NCI-H2029 treated with DMSO at 0.1 percent for 48 hours (cell line): Measurements from ENCODE around the gene CARD8.

ENCODE experiments used
- DNase-seq: peaks from one replicate; lab custom pipeline; 2025; lab: John Stamatoyannopoulos, UW

Gene CARD8

GRCh38 chr19:48170817-48171347, 84.8 kb downstream of the CARD8 start:
- DNase-seq: no peak

- peak; percentile 80 for DNase-seq
Measured at GRCh38 chr19:48169939-48170803, 85.5 kb downstream of the CARD8 start, which contains the start of the genes LIG1 and ZSWIM9. LIG1 (minus strand) TSS chr19:48170344; CDS start chr19:48165566, 4,778 bp downstream. ZSWIM9 (plus strand) TSS chr19:48170680; CDS start chr19:48171803, 1,123 bp downstream.

- DNase-seq: peak; percentile 62
Measured at GRCh38 chr19:48169578-48169938, 86.2 kb downstream of the CARD8 start.

- DNase-seq: no peak
Measured at GRCh38 chr19:48168689-48169088, 87.0 kb downstream of the CARD8 start.

- no peak for DNase-seq
Measured at GRCh38 chr19:48158210-48158790, 97.4 kb downstream of the CARD8 start.
